GM12878 (cell line): ENCODE measurements around the gene AKNA. TPM values are rescaled to one million over a fixed set of nuclear protein-coding genes. Genes with fewer than 3 reads are reported as not detected.
A peak's percentile ranks its signal among the peaks of the same experiment; 100 is the strongest.

Source experiments
- ATAC-seq: fragments of 200-7000 bp; cut with Tn5 transposase; 3 replicates; pipeline ENCODE4 v1.9.1; 2020; ENCODE audit warnings: mild to moderate bottlenecking, moderate library complexity
- BruUV-seq: library from RNA; stranded (reverse); fragments of 400-500 nt; replicated peaks from 2 replicates; lab custom pipeline; 2021; lab: Mats Ljungman, UMichigan
- CTCF ChIA-PET: fragments of 300-600 bp; sonication (Branson Sonifier 250); formaldehyde crosslinking; extraction: SDS; loops from one replicate; lab custom pipeline; 2021; ENCODE audit warnings: inconsistent platforms; lab: Yijun Ruan, JAX
- POLR2A ChIA-PET: fragments of 350-600 bp; formaldehyde crosslinking; extraction: SDS; loops from one replicate; lab custom pipeline; 2021; ENCODE audit warnings: inconsistent platforms; lab: Charles Lee
- RAD21 ChIA-PET: fragments of 300-600 bp; sonication (Branson Sonifier 250); formaldehyde crosslinking; loops from one replicate; lab custom pipeline; 2023; ENCODE audit warnings: antibody characterized with exemption; ENCODE audit not compliant: unreplicated experiment; lab: Charles Lee
- SMC1A ChIA-PET: fragments of 300-600 bp; sonication (Branson Sonifier 250); formaldehyde crosslinking; loops from one replicate; lab custom pipeline; 2023; ENCODE audit not compliant: unreplicated experiment, uncharacterized antibody; lab: Charles Lee
- DNase-seq: peaks from one replicate; pipeline ENCODE4 v3.0.0-alpha.2; 2011; ENCODE audit warnings: low read depth, low spot score
- FAIRE-seq: peaks from 3 replicates; lab custom pipeline; 2011; peaks lifted over from hg19 to GRCh38; lab: Jason Lieb, UNC
- H2AFZ ChIP-seq: 2 replicates; pipeline ENCODE4 v1.6.0; 2011; ENCODE audit warnings: low read depth, low read length, control low read depth; ENCODE audit not compliant: control insufficient read depth
- H3K27ac ChIP-seq: 2 replicates; pipeline ENCODE4 v1.5.1; 2011; ENCODE audit warnings: control low read depth; ENCODE audit not compliant: control insufficient read depth, insufficient read depth
- H3K27me3 ChIP-seq, 2 experiments: replicated peaks in 1 of 2; 2 replicates each; pipeline versions ENCODE4 v1.6.0 to v1.6.1; 2011; ENCODE audit warnings: low read length in 1 of 2; ENCODE audit not compliant: control insufficient read depth in 2 of 2, insufficient read depth in 2 of 2
- H3K36me3 ChIP-seq, 2 experiments: 2 replicates each; pipeline ENCODE4 v1.5.1; 2011; ENCODE audit warnings: low read length in 1 of 2; ENCODE audit not compliant: control insufficient read depth in 2 of 2, insufficient read depth in 2 of 2
- H3K4me1 ChIP-seq: 2 replicates; pipeline ENCODE4 v1.6.1; 2011; ENCODE audit warnings: mild to moderate bottlenecking, low read length, moderate library complexity, mixed read lengths; ENCODE audit not compliant: control insufficient read depth, insufficient read depth
- H3K4me2 ChIP-seq: 2 replicates; pipeline ENCODE4 v1.6.0; 2011; ENCODE audit warnings: control low read depth; ENCODE audit not compliant: control insufficient read depth, insufficient read depth
- H3K4me3 ChIP-seq: fragments of 200-600 bp; sonication (generic); 2 replicates; pipeline ENCODE4 v1.5.1; 2016
- H3K79me2 ChIP-seq: 2 replicates; pipeline ENCODE4 v1.6.0; 2011; ENCODE audit warnings: low read length; ENCODE audit not compliant: control insufficient read depth, insufficient read depth
- H3K9ac ChIP-seq: 2 replicates; pipeline ENCODE4 v1.8.0; 2011; ENCODE audit warnings: low read length, control low read depth, mixed read lengths; ENCODE audit not compliant: control insufficient read depth, insufficient read depth
- H3K9me3 ChIP-seq: replicated peaks from 3 replicates; pipeline ENCODE4 v1.5.1; 2011; ENCODE audit warnings: mild to moderate bottlenecking, low read length; ENCODE audit not compliant: control insufficient read depth, insufficient read depth
- H4K20me1 ChIP-seq: 2 replicates; pipeline ENCODE4 v1.6.0; 2011; ENCODE audit not compliant: control insufficient read depth, insufficient read depth
- DPF2 ChIP-seq: fragments of 450-650 bp; IDR thresholded peaks from 2 replicates; pipeline ENCODE4 v1.6.1; 2017; ENCODE audit warnings: mild to moderate bottlenecking
- EED ChIP-seq: sonication (generic); IDR thresholded peaks from 2 replicates; pipeline ENCODE4 v1.6.1; 2016; ENCODE audit warnings: antibody characterized with exemption, low read depth
- EZH2 ChIP-seq: IDR thresholded peaks from 2 replicates; pipeline ENCODE4 v1.6.1; 2012; ENCODE audit warnings: low read depth, mild to moderate bottlenecking, control low read depth, inconsistent platforms, low read length, borderline replicate concordance; ENCODE audit not compliant: control insufficient read depth
- GABPA ChIP-seq: IDR thresholded peaks from 2 replicates; pipeline ENCODE4 v1.6.1; 2014; ENCODE audit warnings: antibody characterized with exemption, low read depth, mild to moderate bottlenecking, inconsistent platforms
- IRF4 ChIP-seq: IDR thresholded peaks from 2 replicates; pipeline ENCODE4 v1.6.1; 2011; ENCODE audit warnings: low read depth, low read length
- KAT2A ChIP-seq: conservative IDR thresholded peaks from 2 replicates; pipeline ENCODE4 v1.6.1; 2011; ENCODE audit warnings: low read depth, low read length; ENCODE audit not compliant: control insufficient read depth
- MTA2 ChIP-seq: fragments of 450-650 bp; IDR thresholded peaks from 2 replicates; pipeline ENCODE4 v1.6.1; 2016; ENCODE audit warnings: low read depth, mild to moderate bottlenecking, moderate library complexity
- MYC ChIP-seq: IDR thresholded peaks from 2 replicates; pipeline ENCODE4 v1.6.1; 2011; ENCODE audit warnings: mild to moderate bottlenecking, low read length, moderate library complexity, inconsistent platforms; ENCODE audit not compliant: insufficient read depth, insufficient replicate concordance, insufficient read length, severe bottlenecking
- NR2F1 ChIP-seq: fragments of 450-650 bp; conservative IDR thresholded peaks from 2 replicates; pipeline ENCODE4 v1.6.1; 2017; ENCODE audit warnings: mild to moderate bottlenecking
- PAX8 ChIP-seq: fragments of 450-650 bp; IDR thresholded peaks from 2 replicates; pipeline ENCODE4 v1.6.1; 2017; ENCODE audit warnings: mild to moderate bottlenecking, moderate library complexity
- POLR2A ChIP-seq: IDR thresholded peaks from 2 replicates; pipeline ENCODE4 v1.6.1; 2011; ENCODE audit warnings: low read depth, mild to moderate bottlenecking, low read length
- POLR2AphosphoS2 ChIP-seq: IDR thresholded peaks from 2 replicates; pipeline ENCODE4 v1.6.1; 2011; ENCODE audit warnings: low read depth, mild to moderate bottlenecking, low read length, improper control_type of control experiment, moderate library complexity
- RUNX3 ChIP-seq: IDR thresholded peaks from 2 replicates; pipeline ENCODE4 v1.6.1; 2012; ENCODE audit warnings: low read length, inconsistent platforms
- SREBF1 ChIP-seq: IDR thresholded peaks from 2 replicates; pipeline ENCODE4 v1.6.1; 2012; ENCODE audit warnings: mild to moderate bottlenecking, low read length
- ZNF207 ChIP-seq: fragments of 450-650 bp; IDR thresholded peaks from 2 replicates; pipeline ENCODE4 v1.6.1; 2014; ENCODE audit warnings: antibody characterized with exemption, mild to moderate bottlenecking, borderline replicate concordance
- ZSCAN29 ChIP-seq: fragments of 450-650 bp; IDR thresholded peaks from 2 replicates; pipeline ENCODE4 v1.6.1; 2017; ENCODE audit warnings: mild to moderate bottlenecking, moderate library complexity
- ZZZ3 ChIP-seq: IDR thresholded peaks from 2 replicates; pipeline ENCODE4 v1.6.1; 2011; ENCODE audit warnings: low read depth; ENCODE audit not compliant: control insufficient read depth, insufficient read length
- WGBS: methylation state at CpG from one replicate; pipeline ENCODE4 v1.1.6; 2016; ENCODE audit warnings: low lambda C conversion rate; ENCODE audit not compliant: insufficient replicate concordance, insufficient coverage; ENCODE audit errors: missing lambda C conversion rate; 5-methylcytosine and 5-hydroxymethylcytosine counted together
- in situ Hi-C: fragments of 300-500 bp; cut with MboI; formaldehyde crosslinking; loops from 9 replicates; pipeline ENCODE4 v1.14.3; 2018; ENCODE audit warnings: mixed read lengths
- intact Hi-C: fragments of 100-400 bp; cut with micrococcal nuclease; formaldehyde crosslinking; loops from one replicate; pipeline ENCODE4 v1.14.2; 2022; ENCODE audit not compliant: unreplicated experiment
- polyA plus RNA-seq, 11 experiments: library from polyadenylated mRNA; depleted of rRNA in 4 of 11; unstranded in 6 of 11; stranded (reverse) in 5 of 11; fragments of >200 nt; fragmentation: Nextera tagmentation in 4 of 11; fragmentation: Illumina TruSeq in 1 of 11; extraction: Ambion mirVana in 4 of 11; extraction: Trizol in 1 of 11; gene quantifications; 1 replicate in 1 of 11; 2 replicates in 10 of 11; pipeline versions ENCODE4 v1.2.1 to v1.2.3, GENCODE V29; 2011 to 2016; ENCODE audit warnings: inconsistent platforms in 2 of 11, missing spikeins in 2 of 11, low read depth in 1 of 11
- total RNA-seq, 4 experiments: library from RNA; depleted of rRNA in 3 of 4; stranded (reverse); fragments of >200 nt in 3 of 4; fragmentation: Illumina TruSeq in 1 of 4; extraction: Trizol in 1 of 4; gene quantifications; 2 replicates each; pipeline versions ENCODE4 v1.2.1 to v1.2.3, GENCODE V29; 2013 to 2021
- TF ChIP-seq, protein P1 (sequence below): IDR thresholded peaks from 2 replicates; pipeline ENCODE4 v1.6.1; 2012; ENCODE audit warnings: mild to moderate bottlenecking, low read depth, low read length
- TF ChIP-seq, protein P2 (sequence below): IDR thresholded peaks from 2 replicates; pipeline ENCODE4 v1.6.1; 2011; ENCODE audit warnings: borderline replicate concordance, low read depth, mild to moderate bottlenecking, moderate library complexity, low read length; ENCODE audit not compliant: insufficient read depth, poor library complexity, severe bottlenecking
- TF ChIP-seq, protein P3 (sequence below): IDR thresholded peaks from 2 replicates; pipeline ENCODE4 v1.6.1; 2012; ENCODE audit warnings: low read length, inconsistent platforms

Gene AKNA
- total and polyA plus RNA-seq, 10 of the 15 experiments (the other 5 are each of a cell fraction or from before 2014, with no cell fraction given): 1.6 to 132 (median 35.3) TPM

DNA sequence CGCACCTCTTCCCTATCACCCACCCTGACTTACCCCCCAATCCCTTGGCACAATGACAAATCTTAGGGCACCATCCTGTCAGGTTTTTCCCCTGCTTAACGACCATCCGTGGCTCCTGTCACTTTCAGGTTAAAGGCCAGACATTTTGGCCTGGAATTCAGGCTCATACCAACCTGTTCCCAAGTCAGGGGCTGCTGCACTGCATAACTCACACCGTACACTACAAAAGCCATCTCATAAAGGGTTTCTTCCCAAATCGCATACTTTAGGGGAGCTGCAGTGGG lies 7.5 kb upstream of the AKNA start:
- H3K79me2 ChIP-seq: peaks cover 63% of the 10 kb centered on the region
- in situ Hi-C loops (no loop called here), intact Hi-C loops (no loop called here)
- POLR2A ChIA-PET: interaction anchor here (0.6 to 4.0 kb wide), 13 partner anchors 9 to 878 kb away, joined by 3 to 127 read pairs (median 5); partner anchors contain the start of genes AKNA and ATP6V1G1
- FAIRE-seq (no peak), DNase-seq (no peak), ATAC-seq (no peak)
- H2AFZ ChIP-seq: no peak overlapping the region
- no peaks in the 10 kb centered on the region for H3K27me3 ChIP-seq
- SMC1A ChIA-PET: interaction anchor here (0.6 to 6.4 kb wide), 12 partner anchors 11 to 311 kb away, joined by 3 to 87 read pairs (median 8); no protein-coding TSS in a partner anchor
- peak overlapping the region; percentile 40; the same call in 1 of the 2 replicates for H3K4me3 ChIP-seq
- H3K27ac ChIP-seq: peak overlapping the region; percentile 17
- CTCF ChIA-PET: interaction anchor here (0.7 to 5.5 kb wide), 10 partner anchors 10 to 258 kb away, joined by 3 to 49 read pairs (median 5); partner anchors contain the start of gene AKNA
- peak overlapping the region; percentile 66 for H3K4me2 ChIP-seq
- H3K9me3 ChIP-seq: no peaks in the 10 kb centered on the region
- BruUV-seq: no TSS peak
- H3K9ac ChIP-seq: peak overlapping the region; percentile 52; the same call in 1 of the 2 replicates
- peaks cover 47% of the 10 kb centered on the region for H3K4me1 ChIP-seq
- H3K36me3 ChIP-seq: peaks cover 0 to 5% of the 10 kb centered on the region in 2 experiments; a peak in 2 of 4 replicates
- TF ChIP-seq RUNX3: no peak
- no peak for TF ChIP-seq ZZZ3
- TF ChIP-seq KAT2A: no peak
- TF ChIP-seq, protein P1, sequence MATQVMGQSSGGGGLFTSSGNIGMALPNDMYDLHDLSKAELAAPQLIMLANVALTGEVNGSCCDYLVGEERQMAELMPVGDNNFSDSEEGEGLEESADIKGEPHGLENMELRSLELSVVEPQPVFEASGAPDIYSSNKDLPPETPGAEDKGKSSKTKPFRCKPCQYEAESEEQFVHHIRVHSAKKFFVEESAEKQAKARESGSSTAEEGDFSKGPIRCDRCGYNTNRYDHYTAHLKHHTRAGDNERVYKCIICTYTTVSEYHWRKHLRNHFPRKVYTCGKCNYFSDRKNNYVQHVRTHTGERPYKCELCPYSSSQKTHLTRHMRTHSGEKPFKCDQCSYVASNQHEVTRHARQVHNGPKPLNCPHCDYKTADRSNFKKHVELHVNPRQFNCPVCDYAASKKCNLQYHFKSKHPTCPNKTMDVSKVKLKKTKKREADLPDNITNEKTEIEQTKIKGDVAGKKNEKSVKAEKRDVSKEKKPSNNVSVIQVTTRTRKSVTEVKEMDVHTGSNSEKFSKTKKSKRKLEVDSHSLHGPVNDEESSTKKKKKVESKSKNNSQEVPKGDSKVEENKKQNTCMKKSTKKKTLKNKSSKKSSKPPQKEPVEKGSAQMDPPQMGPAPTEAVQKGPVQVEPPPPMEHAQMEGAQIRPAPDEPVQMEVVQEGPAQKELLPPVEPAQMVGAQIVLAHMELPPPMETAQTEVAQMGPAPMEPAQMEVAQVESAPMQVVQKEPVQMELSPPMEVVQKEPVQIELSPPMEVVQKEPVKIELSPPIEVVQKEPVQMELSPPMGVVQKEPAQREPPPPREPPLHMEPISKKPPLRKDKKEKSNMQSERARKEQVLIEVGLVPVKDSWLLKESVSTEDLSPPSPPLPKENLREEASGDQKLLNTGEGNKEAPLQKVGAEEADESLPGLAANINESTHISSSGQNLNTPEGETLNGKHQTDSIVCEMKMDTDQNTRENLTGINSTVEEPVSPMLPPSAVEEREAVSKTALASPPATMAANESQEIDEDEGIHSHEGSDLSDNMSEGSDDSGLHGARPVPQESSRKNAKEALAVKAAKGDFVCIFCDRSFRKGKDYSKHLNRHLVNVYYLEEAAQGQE: no peak
- no peak for TF ChIP-seq IRF4
- TF ChIP-seq NR2F1: no peak
- TF ChIP-seq MYC: no peak
- no peak for TF ChIP-seq POLR2AphosphoS2
- no peak for TF ChIP-seq MTA2
- TF ChIP-seq DPF2: no peak
- TF ChIP-seq ZSCAN29: no peak
- no peak for TF ChIP-seq ZNF207
- no peak for TF ChIP-seq PAX8
- TF ChIP-seq, protein P2, sequence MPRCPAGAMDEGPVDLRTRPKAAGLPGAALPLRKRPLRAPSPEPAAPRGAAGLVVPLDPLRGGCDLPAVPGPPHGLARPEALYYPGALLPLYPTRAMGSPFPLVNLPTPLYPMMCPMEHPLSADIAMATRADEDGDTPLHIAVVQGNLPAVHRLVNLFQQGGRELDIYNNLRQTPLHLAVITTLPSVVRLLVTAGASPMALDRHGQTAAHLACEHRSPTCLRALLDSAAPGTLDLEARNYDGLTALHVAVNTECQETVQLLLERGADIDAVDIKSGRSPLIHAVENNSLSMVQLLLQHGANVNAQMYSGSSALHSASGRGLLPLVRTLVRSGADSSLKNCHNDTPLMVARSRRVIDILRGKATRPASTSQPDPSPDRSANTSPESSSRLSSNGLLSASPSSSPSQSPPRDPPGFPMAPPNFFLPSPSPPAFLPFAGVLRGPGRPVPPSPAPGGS: no peak
- TF ChIP-seq POLR2A: no peak
- no peak for TF ChIP-seq EZH2
- TF ChIP-seq SREBF1: no peak
- no peak for TF ChIP-seq EED
- no peak for TF ChIP-seq GABPA
- TF ChIP-seq, protein P3, sequence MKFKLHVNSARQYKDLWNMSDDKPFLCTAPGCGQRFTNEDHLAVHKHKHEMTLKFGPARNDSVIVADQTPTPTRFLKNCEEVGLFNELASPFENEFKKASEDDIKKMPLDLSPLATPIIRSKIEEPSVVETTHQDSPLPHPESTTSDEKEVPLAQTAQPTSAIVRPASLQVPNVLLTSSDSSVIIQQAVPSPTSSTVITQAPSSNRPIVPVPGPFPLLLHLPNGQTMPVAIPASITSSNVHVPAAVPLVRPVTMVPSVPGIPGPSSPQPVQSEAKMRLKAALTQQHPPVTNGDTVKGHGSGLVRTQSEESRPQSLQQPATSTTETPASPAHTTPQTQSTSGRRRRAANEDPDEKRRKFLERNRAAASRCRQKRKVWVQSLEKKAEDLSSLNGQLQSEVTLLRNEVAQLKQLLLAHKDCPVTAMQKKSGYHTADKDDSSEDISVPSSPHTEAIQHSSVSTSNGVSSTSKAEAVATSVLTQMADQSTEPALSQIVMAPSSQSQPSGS: no peak
- WGBS: 60% methylated on average over 5 of the region's 5 CpGs
- RAD21 ChIA-PET: interaction anchor here (0.6 to 8.9 kb wide), 15 partner anchors 10 to 258 kb away, joined by 3 to 136 read pairs (median 3); partner anchors contain the start of genes AKNA and TMEM268
- no peaks in the 10 kb centered on the region for H4K20me1 ChIP-seq
